Adrenal gland (tissue), 5 donors: ENCODE results near the gene ITGAV.

ENCODE experiments used
- POLR2A ChIP-seq, 2 donors: fragments of 450-650 bp; IDR thresholded peaks; one replicate each; pipeline ENCODE4 v1.6.1; 2017; ENCODE audit warnings: antibody characterized with exemption in 2 of 2, mild to moderate bottlenecking in 2 of 2, moderate library complexity in 1 of 2
- TF ChIP-seq, protein P1 (sequence below), 6 experiments: fragments of 450-650 bp in 4 of 6; fragments of 200-600 bp in 2 of 6; sonication (generic) in 1 of 6; IDR thresholded peaks; 1 replicate in 5 of 6; 2 replicates in 1 of 6; pipeline versions ENCODE4 v1.5.1 to v1.8.0; 2016 to 2021; ENCODE audit warnings: antibody characterized with exemption in 6 of 6, mild to moderate bottlenecking in 2 of 6, moderate library complexity in 1 of 6
- donor health status: DM: no; HTN: no; CAD: no.

DNA sequence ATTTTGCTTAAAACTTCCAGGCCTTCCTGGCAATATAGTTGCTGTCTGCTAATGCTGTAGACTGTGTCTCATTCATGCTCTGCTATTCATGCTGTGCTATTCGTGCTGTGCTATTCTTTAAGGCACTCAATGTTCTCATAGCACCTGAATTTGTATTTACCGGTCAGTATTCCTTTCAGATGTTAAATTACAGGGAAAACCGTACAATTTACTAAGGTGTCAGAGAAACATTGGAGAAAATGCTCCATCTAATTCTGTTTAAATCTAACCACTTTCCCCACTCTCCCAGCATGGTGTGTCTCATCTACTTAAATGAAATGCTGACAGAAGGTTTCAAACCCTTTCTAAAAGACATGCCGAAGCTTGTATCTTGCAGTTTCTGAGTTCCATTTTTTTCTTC lies 129.0 kb downstream of the ITGAV start:
- TF ChIP-seq, protein P1, sequence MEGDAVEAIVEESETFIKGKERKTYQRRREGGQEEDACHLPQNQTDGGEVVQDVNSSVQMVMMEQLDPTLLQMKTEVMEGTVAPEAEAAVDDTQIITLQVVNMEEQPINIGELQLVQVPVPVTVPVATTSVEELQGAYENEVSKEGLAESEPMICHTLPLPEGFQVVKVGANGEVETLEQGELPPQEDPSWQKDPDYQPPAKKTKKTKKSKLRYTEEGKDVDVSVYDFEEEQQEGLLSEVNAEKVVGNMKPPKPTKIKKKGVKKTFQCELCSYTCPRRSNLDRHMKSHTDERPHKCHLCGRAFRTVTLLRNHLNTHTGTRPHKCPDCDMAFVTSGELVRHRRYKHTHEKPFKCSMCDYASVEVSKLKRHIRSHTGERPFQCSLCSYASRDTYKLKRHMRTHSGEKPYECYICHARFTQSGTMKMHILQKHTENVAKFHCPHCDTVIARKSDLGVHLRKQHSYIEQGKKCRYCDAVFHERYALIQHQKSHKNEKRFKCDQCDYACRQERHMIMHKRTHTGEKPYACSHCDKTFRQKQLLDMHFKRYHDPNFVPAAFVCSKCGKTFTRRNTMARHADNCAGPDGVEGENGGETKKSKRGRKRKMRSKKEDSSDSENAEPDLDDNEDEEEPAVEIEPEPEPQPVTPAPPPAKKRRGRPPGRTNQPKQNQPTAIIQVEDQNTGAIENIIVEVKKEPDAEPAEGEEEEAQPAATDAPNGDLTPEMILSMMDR (IDR thresholded peaks at IDR 0.05), result no peak
- TF ChIP-seq POLR2A (IDR thresholded peaks at IDR 0.05), result no peak
